Ishikawa (cell line): Measurements from ENCODE around the gene RAPGEF6.

Source experiments
- CEBPB ChIP-seq: IDR thresholded peaks from 2 replicates; pipeline ENCODE4 v1.6.1; 2012
- CREB1 ChIP-seq: IDR thresholded peaks from 2 replicates; pipeline ENCODE4 v1.6.1; 2012; ENCODE audit warnings: low read depth
- EP300 ChIP-seq: IDR thresholded peaks from 2 replicates; pipeline ENCODE4 v1.6.1; 2012; ENCODE audit warnings: borderline replicate concordance
- NFIC ChIP-seq: IDR thresholded peaks from 2 replicates; pipeline ENCODE4 v1.6.1; 2012
- RAD21 ChIP-seq: IDR thresholded peaks from 2 replicates; pipeline ENCODE4 v1.6.1; 2012; ENCODE audit warnings: low read depth
- TCF12 ChIP-seq: IDR thresholded peaks from 2 replicates; pipeline ENCODE4 v1.6.1; 2012; ENCODE audit warnings: low read depth
- TEAD4 ChIP-seq: IDR thresholded peaks from 2 replicates; pipeline ENCODE4 v1.6.1; 2012
- USF1 ChIP-seq: IDR thresholded peaks from 2 replicates; pipeline ENCODE4 v1.6.1; 2012
- YY1 ChIP-seq: IDR thresholded peaks from 2 replicates; pipeline ENCODE4 v1.6.1; 2012; ENCODE audit warnings: low read depth
- TF ChIP-seq, protein P1 (sequence below): IDR thresholded peaks from 2 replicates; pipeline ENCODE4 v1.6.1; 2012; ENCODE audit warnings: low read depth, mild to moderate bottlenecking
- TF ChIP-seq, protein P2 (sequence below): IDR thresholded peaks from 2 replicates; pipeline ENCODE4 v1.6.1; 2012

DNA sequence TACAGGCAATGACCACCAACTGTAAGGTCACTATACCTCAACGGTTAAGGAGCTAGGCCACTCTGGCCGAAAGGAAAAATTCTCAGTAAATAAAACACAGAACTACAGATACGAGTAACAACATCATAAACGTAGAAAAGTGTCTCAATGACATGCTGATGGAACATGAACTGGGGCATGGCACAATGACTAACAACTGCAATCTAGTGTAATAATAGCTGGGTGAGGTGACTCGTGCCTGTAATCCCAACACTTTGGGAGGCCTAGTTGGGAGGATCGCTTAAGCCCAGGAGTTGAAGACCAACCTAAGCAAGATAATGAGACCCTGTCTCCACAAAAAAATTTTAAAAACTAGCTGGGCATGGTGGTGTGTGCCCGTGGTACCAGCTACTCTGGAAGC, 9.8 kb upstream of the RAPGEF6 start:
- TF ChIP-seq TCF12 (no peak), EP300 (no peak), CREB1 (no peak), RAD21 (no peak), USF1 (no peak), YY1 (no peak), TEAD4 (no peak), CEBPB (no peak), NFIC (no peak)
- TF ChIP-seq, protein P1, sequence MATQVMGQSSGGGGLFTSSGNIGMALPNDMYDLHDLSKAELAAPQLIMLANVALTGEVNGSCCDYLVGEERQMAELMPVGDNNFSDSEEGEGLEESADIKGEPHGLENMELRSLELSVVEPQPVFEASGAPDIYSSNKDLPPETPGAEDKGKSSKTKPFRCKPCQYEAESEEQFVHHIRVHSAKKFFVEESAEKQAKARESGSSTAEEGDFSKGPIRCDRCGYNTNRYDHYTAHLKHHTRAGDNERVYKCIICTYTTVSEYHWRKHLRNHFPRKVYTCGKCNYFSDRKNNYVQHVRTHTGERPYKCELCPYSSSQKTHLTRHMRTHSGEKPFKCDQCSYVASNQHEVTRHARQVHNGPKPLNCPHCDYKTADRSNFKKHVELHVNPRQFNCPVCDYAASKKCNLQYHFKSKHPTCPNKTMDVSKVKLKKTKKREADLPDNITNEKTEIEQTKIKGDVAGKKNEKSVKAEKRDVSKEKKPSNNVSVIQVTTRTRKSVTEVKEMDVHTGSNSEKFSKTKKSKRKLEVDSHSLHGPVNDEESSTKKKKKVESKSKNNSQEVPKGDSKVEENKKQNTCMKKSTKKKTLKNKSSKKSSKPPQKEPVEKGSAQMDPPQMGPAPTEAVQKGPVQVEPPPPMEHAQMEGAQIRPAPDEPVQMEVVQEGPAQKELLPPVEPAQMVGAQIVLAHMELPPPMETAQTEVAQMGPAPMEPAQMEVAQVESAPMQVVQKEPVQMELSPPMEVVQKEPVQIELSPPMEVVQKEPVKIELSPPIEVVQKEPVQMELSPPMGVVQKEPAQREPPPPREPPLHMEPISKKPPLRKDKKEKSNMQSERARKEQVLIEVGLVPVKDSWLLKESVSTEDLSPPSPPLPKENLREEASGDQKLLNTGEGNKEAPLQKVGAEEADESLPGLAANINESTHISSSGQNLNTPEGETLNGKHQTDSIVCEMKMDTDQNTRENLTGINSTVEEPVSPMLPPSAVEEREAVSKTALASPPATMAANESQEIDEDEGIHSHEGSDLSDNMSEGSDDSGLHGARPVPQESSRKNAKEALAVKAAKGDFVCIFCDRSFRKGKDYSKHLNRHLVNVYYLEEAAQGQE: no peak
- TF ChIP-seq, protein P2, sequence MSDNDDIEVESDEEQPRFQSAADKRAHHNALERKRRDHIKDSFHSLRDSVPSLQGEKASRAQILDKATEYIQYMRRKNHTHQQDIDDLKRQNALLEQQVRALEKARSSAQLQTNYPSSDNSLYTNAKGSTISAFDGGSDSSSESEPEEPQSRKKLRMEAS: no peak
